HG03159 (cell line): Measurements from ENCODE around the gene PRELID2.
"Not testable (repeated sequence)": the region's sequence is repeated elsewhere in the genome, so short reads cannot be mapped to it uniquely, and the experiment has no call there.

Source experiments
- ATAC-seq: cut with Tn5 transposase; IDR thresholded peaks from one replicate; pipeline ENCODE4 v1.9.1; 2021; ENCODE audit warnings: mild to moderate bottlenecking, moderate library complexity; ENCODE audit not compliant: unreplicated experiment

The PRELID2 gene

DNA sequence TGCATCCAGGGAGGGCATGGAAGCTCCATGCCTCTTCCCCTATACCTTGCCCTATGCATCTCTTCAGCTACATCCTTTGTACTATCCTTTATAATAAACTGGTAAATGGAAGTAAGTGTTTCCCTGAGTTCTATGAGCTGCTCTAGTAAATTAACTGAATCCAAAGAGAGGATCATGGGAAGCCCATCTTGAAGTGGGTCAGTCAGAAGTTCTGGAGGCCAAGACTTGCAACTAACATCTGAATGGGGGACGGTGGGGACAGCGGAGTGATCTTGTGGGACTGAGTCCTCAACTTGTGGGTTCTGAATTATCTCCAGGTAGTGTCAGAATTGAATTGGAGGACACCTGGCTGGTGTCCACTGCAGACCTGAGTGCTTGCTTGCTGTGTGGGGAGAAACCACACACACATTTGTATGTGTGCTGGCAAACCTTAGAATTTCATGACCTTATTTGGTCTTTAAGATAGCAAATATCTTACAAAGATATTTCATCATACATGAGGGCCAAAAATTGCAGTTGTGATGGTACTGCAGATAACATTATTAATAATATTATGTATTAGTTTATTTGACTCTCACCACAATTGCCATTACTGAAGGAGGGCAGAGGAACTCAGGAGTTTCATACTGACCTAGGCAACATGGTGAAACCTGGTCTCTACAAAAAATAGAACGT lies 5.5 kb upstream of the PRELID2 start:
- no peak for ATAC-seq

GRCh38 chr5:145838276-145838675 lies 3.1 kb upstream of the PRELID2 start:
- no peak for ATAC-seq

DNA sequence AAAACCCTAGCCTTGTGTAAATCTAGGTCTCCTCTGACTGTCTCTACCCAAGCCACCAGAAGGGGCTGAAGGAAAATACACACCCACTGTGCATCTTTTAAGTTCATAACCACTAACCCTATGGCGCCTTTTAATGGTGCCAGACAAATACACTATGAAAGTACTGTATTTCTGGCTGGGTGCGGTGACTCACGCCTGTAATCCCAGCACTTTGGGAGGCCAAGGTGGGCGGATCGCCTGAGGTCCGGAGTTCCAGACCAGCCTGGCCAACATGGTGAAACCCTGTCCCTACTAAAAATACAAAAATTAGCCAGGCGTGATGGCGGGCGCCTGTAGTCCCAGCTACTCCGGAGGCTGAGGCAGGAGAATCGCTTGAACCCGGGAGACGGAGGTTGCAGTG lies 1.1 kb upstream of the PRELID2 start:
- ATAC-seq: not testable (repeated sequence)

- no peak for ATAC-seq
Measured at GRCh38 chr5:145835848-145836239, 702 bp upstream of the PRELID2 start.

- ATAC-seq: no peak
Measured at GRCh38 chr5:145834554-145834916, 607 bp downstream of the PRELID2 start.

- ATAC-seq: no peak
Measured at GRCh38 chr5:145833631-145834200, 1.4 kb downstream of the PRELID2 start.

- ATAC-seq: no peak
Measured at GRCh38 chr5:145830594-145830993, 4.5 kb downstream of the PRELID2 start.

DNA sequence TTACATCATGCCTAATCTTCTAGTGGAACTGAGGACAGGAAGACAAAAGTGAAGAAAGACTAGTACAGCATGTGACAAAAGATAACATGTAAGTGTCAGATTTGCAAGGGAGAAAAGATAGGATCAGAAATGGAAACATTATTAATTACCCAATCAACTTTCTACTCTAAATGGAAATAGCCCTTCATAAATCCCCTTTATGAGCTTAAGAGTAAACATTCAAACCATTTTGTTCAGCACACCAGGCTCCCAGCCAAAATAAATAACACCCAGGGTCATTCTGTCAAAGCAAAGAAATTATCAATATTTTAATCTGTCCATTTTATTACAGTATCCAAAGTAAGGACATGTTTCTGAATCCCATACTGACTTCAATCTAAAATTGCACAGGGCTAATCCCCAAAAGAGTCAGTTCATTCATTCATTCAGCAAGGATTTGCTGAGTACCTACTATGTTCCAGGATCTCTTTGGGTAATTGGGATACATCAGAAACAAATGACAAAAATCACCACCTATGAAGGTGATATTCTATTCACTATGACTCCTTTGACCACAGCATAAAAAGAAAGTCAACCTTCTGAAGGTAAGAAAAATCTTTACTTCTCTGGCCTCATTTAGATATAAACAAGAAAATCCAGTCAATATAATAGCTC lies 5.3 kb downstream of the PRELID2 start:
- ATAC-seq: no peak

DNA sequence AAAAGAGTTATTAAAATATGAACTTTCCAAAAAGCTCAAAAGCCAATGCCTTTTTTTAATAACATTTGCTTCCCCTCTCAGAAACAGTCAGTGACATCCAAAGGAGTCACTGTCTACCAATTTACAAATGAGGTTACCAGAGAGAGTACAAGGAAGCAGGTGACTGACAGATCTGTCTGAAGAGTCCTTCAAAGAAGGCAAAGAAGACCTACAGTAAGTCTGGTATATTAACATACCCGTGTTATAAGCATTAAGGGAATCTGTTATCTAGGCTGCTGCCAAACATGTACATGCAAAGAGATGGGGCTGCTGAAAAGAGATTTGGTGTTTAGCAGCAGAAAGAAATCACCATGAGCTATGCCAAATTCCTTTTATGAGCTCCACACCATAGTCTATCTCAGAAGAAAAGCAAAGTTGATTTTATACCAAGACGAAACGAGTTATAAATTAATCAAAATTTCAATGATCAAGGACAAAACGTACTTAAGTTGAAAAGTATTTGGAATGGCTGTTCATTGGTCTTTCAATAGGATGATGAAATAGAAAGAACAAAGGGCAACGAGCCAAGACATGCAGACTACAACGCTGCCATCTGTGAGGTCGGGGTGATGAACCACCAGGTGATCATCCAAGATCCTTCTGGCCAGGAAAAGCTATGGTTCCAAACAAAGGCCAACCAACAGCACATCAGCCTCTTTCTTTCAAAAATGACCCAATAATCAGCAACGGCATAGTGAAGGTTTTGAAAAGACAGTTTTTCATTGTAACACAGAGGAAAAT lies 8.1 kb downstream of the PRELID2 start:
- ATAC-seq: no peak

- peak; percentile 79 for ATAC-seq
Measured at GRCh38 chr5:145825751-145826180, 9.4 kb downstream of the PRELID2 start.

- ATAC-seq: no peak
Measured at GRCh38 chr5:145824040-145824439, 11.1 kb downstream of the PRELID2 start.

DNA sequence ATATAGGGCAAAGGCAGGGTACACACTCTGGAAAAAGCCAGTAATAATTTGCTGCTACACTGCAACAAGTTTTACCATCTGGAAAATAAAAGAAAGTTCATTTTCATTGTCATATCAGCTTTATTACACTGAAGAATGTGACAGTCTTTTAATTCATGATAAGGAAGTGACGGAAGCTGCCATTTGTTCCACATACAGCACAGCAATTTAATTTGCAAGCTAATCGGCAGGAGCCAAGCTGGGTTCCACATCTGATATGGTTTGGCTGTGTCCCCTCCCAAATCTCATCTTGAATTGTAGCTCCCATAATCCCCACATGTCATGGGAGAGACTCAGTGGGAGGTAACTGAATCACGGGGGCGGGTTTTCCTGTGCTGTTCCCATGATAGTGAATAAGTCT lies 16.5 kb downstream of the PRELID2 start:
- no peak for ATAC-seq

- no peak for ATAC-seq
Measured at GRCh38 chr5:145812877-145813276, 22.3 kb downstream of the PRELID2 start.

GRCh38 chr5:145811834-145812625 lies 23.1 kb downstream of the PRELID2 start:
- ATAC-seq: no peak

GRCh38 chr5:145806923-145807322 lies 28.2 kb downstream of the PRELID2 start:
- no peak for ATAC-seq

DNA sequence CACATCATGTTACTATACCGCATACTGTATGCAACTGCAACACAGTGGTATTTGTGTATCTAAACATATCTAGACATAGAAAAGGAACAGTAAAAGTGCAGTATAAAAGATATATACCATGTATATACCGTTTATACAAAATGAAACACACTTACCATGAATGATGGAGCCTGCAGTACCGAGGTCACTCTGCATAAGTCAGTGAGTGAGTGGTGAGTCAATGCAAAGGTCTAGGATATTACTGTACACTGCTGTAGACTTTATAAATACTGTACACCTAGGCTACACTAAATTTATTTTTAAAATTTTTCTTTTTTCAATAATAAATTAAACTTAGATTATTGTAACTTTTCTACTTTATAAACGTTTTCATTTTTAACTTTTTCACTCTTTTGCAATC lies 29.3 kb downstream of the PRELID2 start:
- ATAC-seq: no peak

- ATAC-seq: no peak
Measured at GRCh38 chr5:145804701-145805100, 30.4 kb downstream of the PRELID2 start.

- ATAC-seq: no peak
Measured at GRCh38 chr5:145803112-145804004, 31.8 kb downstream of the PRELID2 start.

GRCh38 chr5:145801195-145801594 lies 33.9 kb downstream of the PRELID2 start:
- ATAC-seq: no peak

- ATAC-seq: no peak
Measured at GRCh38 chr5:145800181-145800580, 35.0 kb downstream of the PRELID2 start.
